ENCODE data around the gene ZC3H18.
A peak's percentile ranks its signal among the peaks of the same experiment; 100 is the strongest.

ZC3H18 gene

GRCh38 chr16:88617268-88618031 is 47.2 kb downstream of the ZC3H18 start:
- ChIA-PET CTCF (interaction anchor here (0.6 kb wide), 1 partner anchor 11 kb away, joined by 4 read pairs; no protein-coding TSS in a partner anchor), POLR2A (interaction anchor here (1.7 kb wide), 1 partner anchor 47 kb away, joined by 6 read pairs; the partner anchor contains the start of gene ZC3H18)
- peak; percentile 57; the same call in 1 of the 2 replicates for TF ChIP-seq FOXK2 (IDR thresholded peaks at IDR 0.05)
- TF ChIP-seq SUZ12 (IDR thresholded peaks at IDR 0.05), result no peak
- peak; percentile 61 for TF ChIP-seq PKNOX1 (IDR thresholded peaks at IDR 0.05)
- TF ChIP-seq LEF1 (IDR thresholded peaks at IDR 0.05; ENCODE audit: borderline replicate concordance), result no peak
- TF ChIP-seq L3MBTL2 (conservative IDR thresholded peaks at IDR 0.05), result no peak
- no peak for TF ChIP-seq TARDBP (IDR thresholded peaks at IDR 0.05)
- no peak for TF ChIP-seq CTBP1 (IDR thresholded peaks at IDR 0.05; ENCODE audit: borderline replicate concordance)
- no peak for TF ChIP-seq HDGF (IDR thresholded peaks at IDR 0.05; ENCODE audit: borderline replicate concordance)
- DNase-seq (ENCODE audit: extremely low spot score), result peak; percentile 69

GRCh38 chr16:88618182-88618955 is 48.2 kb downstream of the ZC3H18 start:
- no peak for DNase-seq (ENCODE audit: extremely low spot score)
- CTCF ChIA-PET, result no interaction called here
- TF ChIP-seq PKNOX1 (IDR thresholded peaks at IDR 0.05), result no peak
- TF ChIP-seq SP1 (IDR thresholded peaks at IDR 0.05), result no peak
- TF ChIP-seq FOXK2 (IDR thresholded peaks at IDR 0.05), result no peak
- no peak for TF ChIP-seq HDGF (IDR thresholded peaks at IDR 0.05; ENCODE audit: borderline replicate concordance)
- TF ChIP-seq L3MBTL2 (conservative IDR thresholded peaks at IDR 0.05), result no peak
- no peak for TF ChIP-seq FOXA1 (IDR thresholded peaks at IDR 0.05)
- TF ChIP-seq FOXM1 (IDR thresholded peaks at IDR 0.05; ENCODE audit: borderline replicate concordance), result no peak
- POLR2A ChIA-PET, result no interaction called here

GRCh38 chr16:88618956-88619667 is 48.9 kb downstream of the ZC3H18 start:
- ChIA-PET POLR2A (interaction anchor here (1.3 kb wide), 1 partner anchor 49 kb away, joined by 3 read pairs; the partner anchor contains the start of gene ZC3H18), CTCF (no interaction called here)
- no peak for DNase-seq (ENCODE audit: extremely low spot score)
- TF ChIP-seq BHLHE40 (IDR thresholded peaks at IDR 0.05; ENCODE audit: borderline replicate concordance), result no peak

- TF ChIP-seq HDGF (IDR thresholded peaks at IDR 0.05; ENCODE audit: borderline replicate concordance), result no peak
- TF ChIP-seq FOXM1 (IDR thresholded peaks at IDR 0.05; ENCODE audit: borderline replicate concordance), result no peak
- no peak for TF ChIP-seq PKNOX1 (IDR thresholded peaks at IDR 0.05)
- TF ChIP-seq CTBP1 (IDR thresholded peaks at IDR 0.05; ENCODE audit: borderline replicate concordance), result no peak
- no peak for TF ChIP-seq TARDBP (IDR thresholded peaks at IDR 0.05)
- no peak for TF ChIP-seq NFRKB (IDR thresholded peaks at IDR 0.05)
- TF ChIP-seq FOXK2 (IDR thresholded peaks at IDR 0.05), result no peak
- TF ChIP-seq BHLHE40 (IDR thresholded peaks at IDR 0.05; ENCODE audit: borderline replicate concordance), result no peak
- TF ChIP-seq L3MBTL2 (conservative IDR thresholded peaks at IDR 0.05), result no peak
- no peak for TF ChIP-seq LEF1 (IDR thresholded peaks at IDR 0.05; ENCODE audit: borderline replicate concordance)
- no peak for TF ChIP-seq SUZ12 (IDR thresholded peaks at IDR 0.05)
- TF ChIP-seq ARNT (IDR thresholded peaks at IDR 0.05), result no peak
- no peak for TF ChIP-seq ZNF384 (IDR thresholded peaks at IDR 0.05)
- no peak for TF ChIP-seq SP1 (IDR thresholded peaks at IDR 0.05)
- no peak for TF ChIP-seq FOXA1 (IDR thresholded peaks at IDR 0.05)
- TF ChIP-seq ELF4 (IDR thresholded peaks at IDR 0.05), result no peak
- CTCF ChIA-PET, result interaction anchor here (0.6 kb wide), 1 partner anchor 206 kb away, joined by 3 read pairs; no protein-coding TSS in a partner anchor
- POLR2A ChIA-PET, result interaction anchor here (1.3 kb wide), 1 partner anchor 50 kb away, joined by 3 read pairs; the partner anchor contains the start of gene ZC3H18
Measured at GRCh38 chr16:88619859-88620815, 49.9 kb downstream of the ZC3H18 start.

GRCh38 chr16:88622125-88622524 is 51.9 kb downstream of the ZC3H18 start:
- no peak for DNase-seq (ENCODE audit: extremely low spot score)
- ChIA-PET POLR2A (no interaction called here), CTCF (no interaction called here)

More at GRCh38 chr16:88619859-88620815, 49.9 kb downstream of the ZC3H18 start:
- no peak for DNase-seq (ENCODE audit: extremely low spot score)

More at GRCh38 chr16:88622125-88622524, 51.9 kb downstream of the ZC3H18 start:
- TF ChIP-seq CTBP1 (IDR thresholded peaks at IDR 0.05; ENCODE audit: borderline replicate concordance) (no peak), FOXM1 (IDR thresholded peaks at IDR 0.05; ENCODE audit: borderline replicate concordance) (no peak), NFRKB (IDR thresholded peaks at IDR 0.05) (no peak), BHLHE40 (IDR thresholded peaks at IDR 0.05; ENCODE audit: borderline replicate concordance) (no peak), ARNT (IDR thresholded peaks at IDR 0.05) (no peak)

Measured in HEK293T (cell line).